Panc1 (cell line): ENCODE data around the gene COMMD9.

ENCODE experiments used
- POLR2AphosphoS5 ChIP-seq: IDR thresholded peaks from 2 replicates; pipeline ENCODE4 v1.6.1; 2012; ENCODE audit warnings: mild to moderate bottlenecking, low read depth, low read length, moderate library complexity
- REST ChIP-seq, 2 experiments: IDR thresholded peaks; 2 replicates each; pipeline ENCODE4 v1.6.1; 2011 to 2012; ENCODE audit warnings: low read depth in 2 of 2, control low read depth in 1 of 2, low read length in 1 of 2, mild to moderate bottlenecking in 1 of 2, moderate library complexity in 1 of 2; ENCODE audit not compliant: insufficient read depth in 1 of 2
- SIN3A ChIP-seq: IDR thresholded peaks from 2 replicates; pipeline ENCODE4 v1.6.1; 2012; ENCODE audit warnings: low read depth, mild to moderate bottlenecking, low read length, moderate library complexity, borderline replicate concordance; ENCODE audit not compliant: insufficient read depth
- TCF7L2 ChIP-seq: IDR thresholded peaks from 2 replicates; pipeline ENCODE4 v1.6.1; 2011; ENCODE audit warnings: mild to moderate bottlenecking, low read depth, low read length, inconsistent platforms
- TF ChIP-seq, protein P1 (sequence below): fragments of 450-650 bp; IDR thresholded peaks from 2 replicates; pipeline ENCODE4 v1.5.1; 2017; ENCODE audit warnings: mild to moderate bottlenecking

GRCh38 chr11:36268337-36268985 lies 20.8 kb downstream of the COMMD9 start:
- TF ChIP-seq, protein P1, sequence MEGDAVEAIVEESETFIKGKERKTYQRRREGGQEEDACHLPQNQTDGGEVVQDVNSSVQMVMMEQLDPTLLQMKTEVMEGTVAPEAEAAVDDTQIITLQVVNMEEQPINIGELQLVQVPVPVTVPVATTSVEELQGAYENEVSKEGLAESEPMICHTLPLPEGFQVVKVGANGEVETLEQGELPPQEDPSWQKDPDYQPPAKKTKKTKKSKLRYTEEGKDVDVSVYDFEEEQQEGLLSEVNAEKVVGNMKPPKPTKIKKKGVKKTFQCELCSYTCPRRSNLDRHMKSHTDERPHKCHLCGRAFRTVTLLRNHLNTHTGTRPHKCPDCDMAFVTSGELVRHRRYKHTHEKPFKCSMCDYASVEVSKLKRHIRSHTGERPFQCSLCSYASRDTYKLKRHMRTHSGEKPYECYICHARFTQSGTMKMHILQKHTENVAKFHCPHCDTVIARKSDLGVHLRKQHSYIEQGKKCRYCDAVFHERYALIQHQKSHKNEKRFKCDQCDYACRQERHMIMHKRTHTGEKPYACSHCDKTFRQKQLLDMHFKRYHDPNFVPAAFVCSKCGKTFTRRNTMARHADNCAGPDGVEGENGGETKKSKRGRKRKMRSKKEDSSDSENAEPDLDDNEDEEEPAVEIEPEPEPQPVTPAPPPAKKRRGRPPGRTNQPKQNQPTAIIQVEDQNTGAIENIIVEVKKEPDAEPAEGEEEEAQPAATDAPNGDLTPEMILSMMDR: no peak
- TF ChIP-seq REST (IDR thresholded peaks at IDR 0.05; ENCODE audit: insufficient read depth in 1 of 2, low read depth in 2 of 2, low read length in 1 of 2) (no peak), POLR2AphosphoS5 (no peak), TCF7L2 (no peak), SIN3A (no peak)
